GM18507 (cell line): ENCODE results near the gene EDNRB.

ENCODE experiments used
- DNase-seq: peaks from one replicate; pipeline ENCODE4 v3.0.0; 2011; ENCODE audit warnings: low read depth; ENCODE audit not compliant: insufficient read length; ENCODE audit errors: extremely low spot score
- FAIRE-seq: peaks from 2 replicates; lab custom pipeline; 2011; peaks lifted over from hg19 to GRCh38; lab: Jason Lieb, UNC

The EDNRB gene

GRCh38 chr13:77902319-77902963, 16.2 kb downstream of the EDNRB start:
- DNase-seq (no peak), FAIRE-seq (no peak)

GRCh38 chr13:77898097-77898496, 20.5 kb downstream of the EDNRB start:
- FAIRE-seq (peak; percentile 79), DNase-seq (peak; percentile 17)

GRCh38 chr13:77896977-77897376, 21.7 kb downstream of the EDNRB start:
- DNase-seq = no peak
- no peak for FAIRE-seq

GRCh38 chr13:77896536-77896935, 22.1 kb downstream of the EDNRB start:
- no peak for DNase-seq
- no peak for FAIRE-seq

- DNase-seq = no peak
- no peak for FAIRE-seq
Observed at GRCh38 chr13:77894743-77895142, 23.9 kb downstream of the EDNRB start.

GRCh38 chr13:77893066-77893465, 25.6 kb downstream of the EDNRB start:
- no peak for FAIRE-seq

GRCh38 chr13:77892491-77892890, 26.1 kb downstream of the EDNRB start:
- no peak for DNase-seq
- no peak for FAIRE-seq

More at GRCh38 chr13:77893066-77893465, 25.6 kb downstream of the EDNRB start:
- DNase-seq = no peak

GRCh38 chr13:77891486-77891885, 27.1 kb downstream of the EDNRB start:
- no peak for DNase-seq
- FAIRE-seq = no peak

- no peak for DNase-seq
- no peak for FAIRE-seq
Observed at GRCh38 chr13:77891041-77891440, 27.6 kb downstream of the EDNRB start.

- DNase-seq = no peak
- FAIRE-seq = no peak
Observed at GRCh38 chr13:77883328-77883727, 35.3 kb downstream of the EDNRB start.

GRCh38 chr13:77878190-77878589, 40.4 kb downstream of the EDNRB start:
- DNase-seq (no peak), FAIRE-seq (no peak)

GRCh38 chr13:77876176-77876575, 42.5 kb downstream of the EDNRB start:
- FAIRE-seq (no peak), DNase-seq (no peak)

- DNase-seq (no peak), FAIRE-seq (no peak)
Observed at GRCh38 chr13:77874406-77874805, 44.2 kb downstream of the EDNRB start.

GRCh38 chr13:77872995-77873394, 45.6 kb downstream of the EDNRB start:
- no peak for FAIRE-seq
- DNase-seq = no peak

- FAIRE-seq = no peak
- no peak for DNase-seq
Observed at GRCh38 chr13:77871596-77871995, 47.0 kb downstream of the EDNRB start.

- FAIRE-seq (no peak), DNase-seq (no peak)
Observed at GRCh38 chr13:77868717-77869116, 49.9 kb downstream of the EDNRB start.

- DNase-seq = no peak
- FAIRE-seq = no peak
Observed at GRCh38 chr13:77866971-77867370, 51.7 kb downstream of the EDNRB start.

GRCh38 chr13:77865622-77866021, 53.0 kb downstream of the EDNRB start:
- FAIRE-seq = no peak

GRCh38 chr13:77863144-77863543, 55.5 kb downstream of the EDNRB start:
- FAIRE-seq (no peak), DNase-seq (no peak)

More at GRCh38 chr13:77865622-77866021, 53.0 kb downstream of the EDNRB start:
- DNase-seq = no peak

GRCh38 chr13:77861741-77862140, 56.9 kb downstream of the EDNRB start:
- no peak for FAIRE-seq

GRCh38 chr13:77860507-77860981, 58.1 kb downstream of the EDNRB start:
- DNase-seq (no peak), FAIRE-seq (no peak)

More at GRCh38 chr13:77861741-77862140, 56.9 kb downstream of the EDNRB start:
- no peak for DNase-seq

- DNase-seq (no peak), FAIRE-seq (no peak)
Observed at GRCh38 chr13:77859450-77859849, 59.2 kb downstream of the EDNRB start.
